Inflammatory macrophage treated with lipopolysaccharide for 4 hours (primary cell): ENCODE results near the gene ADGRB3.
"Not testable (repeated sequence)": the region's sequence is repeated elsewhere in the genome, so short reads cannot be mapped to it uniquely, and the experiment has no call there.

Experiments
- DNase-seq: peaks from one replicate; pipeline ENCODE4 v3.0.0-alpha.2; 2020

The ADGRB3 gene

DNA sequence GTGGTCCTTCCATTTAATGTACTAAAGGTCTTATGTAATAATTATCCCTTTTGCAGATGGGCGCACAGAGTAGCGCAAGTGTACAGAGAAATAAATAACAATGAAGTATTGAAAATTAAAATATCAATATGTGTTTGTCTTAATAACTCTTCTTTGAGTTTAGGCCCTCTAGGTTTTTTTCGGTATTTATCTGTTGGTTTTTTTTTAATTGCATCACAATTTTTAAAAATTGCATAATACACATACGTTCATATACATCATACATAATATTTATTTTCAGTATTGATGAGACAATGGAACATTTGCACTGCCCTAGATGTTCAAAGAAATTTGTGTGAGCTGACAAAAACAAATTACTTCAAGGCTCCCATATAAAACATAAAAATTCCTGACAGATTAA, 15.1 kb downstream of the ADGRB3 start:
- DNase-seq, result no peak

DNA sequence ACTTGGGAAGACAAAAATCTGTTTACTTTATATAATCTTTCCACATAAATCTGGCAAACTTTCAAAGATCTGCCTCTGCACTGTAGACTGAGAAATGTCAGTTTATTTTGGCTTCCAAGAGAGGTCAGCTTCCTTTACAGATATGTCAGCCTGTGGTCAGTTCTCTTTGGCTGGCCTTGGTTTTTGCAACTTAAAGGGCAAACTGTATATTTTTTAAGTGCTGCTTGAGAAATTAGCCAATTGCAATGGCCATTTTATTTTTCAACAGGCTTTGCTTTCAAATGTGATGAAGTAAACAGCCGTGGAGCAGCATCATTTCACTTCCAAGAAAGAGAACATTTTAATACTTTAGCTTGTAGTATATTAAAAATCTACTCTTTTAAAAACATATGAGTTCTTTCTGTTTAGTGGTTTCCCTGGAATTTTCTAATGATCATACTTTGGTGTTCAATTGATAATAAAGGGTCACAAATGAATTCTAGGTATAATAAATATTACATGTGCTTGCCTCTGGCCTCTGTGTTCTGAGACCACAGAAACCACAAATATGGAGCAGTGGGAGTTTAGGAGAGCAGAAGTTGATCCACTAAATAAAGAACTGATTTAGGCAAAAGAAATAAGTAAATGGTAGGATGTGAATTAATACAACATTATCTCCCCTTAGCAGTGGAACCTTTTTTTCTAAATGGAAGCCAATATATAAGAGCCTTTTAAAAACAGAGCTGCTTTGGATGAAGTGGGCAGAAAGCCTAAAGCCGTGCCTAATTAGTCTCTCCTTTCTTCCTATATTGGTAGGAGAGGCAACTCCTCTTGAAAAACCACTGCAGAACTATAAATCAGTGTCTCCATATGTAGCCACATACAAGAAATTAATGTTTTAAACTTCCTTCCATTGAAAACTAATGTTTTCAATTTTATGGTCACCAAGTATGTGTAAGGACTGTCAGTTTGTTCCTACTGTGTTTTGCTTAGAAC, 16.2 kb downstream of the ADGRB3 start:
- no peak for DNase-seq

DNA sequence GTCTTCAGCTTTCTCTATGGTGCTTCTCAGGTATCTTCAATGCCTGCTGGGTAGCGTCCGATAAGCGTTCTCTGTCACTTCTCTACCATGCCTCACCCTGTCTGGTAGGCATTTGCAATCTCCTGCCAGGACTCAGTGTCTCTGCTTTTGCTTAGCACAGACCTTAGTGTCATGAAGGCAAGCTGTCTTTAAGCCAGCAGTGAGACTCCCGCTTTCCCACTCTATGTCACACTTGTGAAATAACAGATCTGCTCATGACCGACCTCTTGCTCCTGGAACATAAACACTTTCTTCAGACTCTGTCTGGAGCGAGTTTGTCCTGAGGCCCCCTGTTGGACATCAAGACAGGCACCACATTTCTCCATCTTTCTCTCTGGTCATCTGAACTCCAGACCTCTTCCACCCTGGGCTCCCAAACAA, 17.0 kb downstream of the ADGRB3 start:
- no peak for DNase-seq

DNA sequence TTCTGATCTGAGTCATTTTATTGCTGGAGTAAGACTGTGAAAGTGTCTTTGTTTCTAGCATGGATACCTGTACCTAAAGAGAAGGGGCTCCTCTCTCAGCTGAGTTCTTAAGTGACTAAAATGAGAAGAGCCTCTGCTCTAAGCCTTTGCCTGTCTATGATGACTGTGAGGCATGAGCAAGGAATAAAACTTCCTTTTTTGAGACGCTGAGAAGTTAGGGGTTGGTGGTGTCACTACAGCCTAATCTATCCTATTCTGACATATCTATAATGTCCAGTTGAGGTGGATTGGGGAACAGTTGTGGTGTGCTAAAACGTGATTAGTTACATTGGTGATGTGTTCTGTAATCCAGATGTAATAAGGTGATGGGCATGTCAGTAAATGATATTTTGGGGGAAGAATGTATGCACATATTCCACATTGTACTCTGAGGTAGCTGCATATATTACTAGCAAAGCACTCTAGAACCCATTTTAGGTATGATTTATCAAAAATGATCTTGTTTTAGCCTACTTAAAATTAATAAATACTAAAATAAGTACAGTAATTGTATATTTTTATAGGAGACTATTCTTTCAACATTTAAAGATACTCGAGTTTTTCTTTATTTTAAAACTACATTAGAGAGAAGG, 18.1 kb downstream of the ADGRB3 start:
- peak; percentile 3 for DNase-seq

DNA sequence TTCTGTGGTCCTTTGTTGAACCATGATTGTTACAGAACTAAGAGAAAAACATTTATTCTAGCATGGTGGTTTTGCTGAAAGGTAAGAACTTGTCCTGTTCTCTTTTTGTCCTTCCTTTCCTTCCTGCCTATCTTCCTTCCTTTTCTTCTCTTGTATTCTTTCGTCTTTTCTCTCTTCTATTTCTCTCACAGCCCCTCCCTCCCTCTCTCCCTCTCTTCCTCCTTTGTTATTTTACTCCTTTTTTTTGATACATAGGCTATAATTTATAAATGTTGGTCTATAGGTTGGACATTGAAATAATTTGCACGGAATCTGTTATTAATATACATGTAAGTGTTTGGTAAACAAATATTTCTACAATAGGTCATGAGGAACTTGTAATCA, 18.6 kb downstream of the ADGRB3 start:
- DNase-seq, result no peak

DNA sequence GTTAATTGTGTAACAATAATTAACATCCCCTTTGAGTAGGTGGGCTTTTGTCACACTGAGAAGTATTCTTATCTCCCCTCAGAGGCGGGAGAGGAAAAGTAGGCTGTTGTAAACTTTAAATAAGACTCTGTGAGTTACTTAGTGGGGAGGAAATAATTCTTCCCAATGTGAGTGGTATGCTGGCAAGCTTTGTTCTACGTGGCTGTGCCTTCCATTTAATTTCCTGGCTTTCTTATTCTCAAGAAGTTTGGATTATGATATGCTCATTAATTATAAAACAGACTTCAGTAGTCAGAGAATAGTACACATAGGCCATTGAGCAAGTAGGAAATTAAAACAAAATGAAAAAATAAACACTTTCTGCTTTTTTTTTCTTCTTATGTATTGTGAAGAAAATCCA, 19.1 kb downstream of the ADGRB3 start:
- no peak for DNase-seq

DNA sequence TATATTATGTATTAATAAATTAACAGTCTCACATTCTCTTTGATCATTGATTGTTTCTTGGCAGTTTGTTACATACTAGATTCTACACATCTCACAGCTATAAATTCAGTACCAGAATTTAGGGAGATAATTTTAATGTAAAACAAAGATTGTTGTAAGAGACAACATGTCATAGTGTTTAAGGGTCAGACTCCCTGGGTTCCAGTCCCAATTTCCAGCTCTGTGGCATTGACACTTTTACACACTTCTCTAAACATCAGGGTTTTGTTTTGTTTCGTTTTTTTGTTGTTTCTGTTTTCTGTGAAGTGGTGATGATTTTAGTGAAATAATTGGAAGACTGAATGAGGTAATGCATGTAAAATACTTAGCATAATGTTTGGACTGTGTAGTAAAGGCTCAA, 19.9 kb downstream of the ADGRB3 start:
- no peak for DNase-seq

DNA sequence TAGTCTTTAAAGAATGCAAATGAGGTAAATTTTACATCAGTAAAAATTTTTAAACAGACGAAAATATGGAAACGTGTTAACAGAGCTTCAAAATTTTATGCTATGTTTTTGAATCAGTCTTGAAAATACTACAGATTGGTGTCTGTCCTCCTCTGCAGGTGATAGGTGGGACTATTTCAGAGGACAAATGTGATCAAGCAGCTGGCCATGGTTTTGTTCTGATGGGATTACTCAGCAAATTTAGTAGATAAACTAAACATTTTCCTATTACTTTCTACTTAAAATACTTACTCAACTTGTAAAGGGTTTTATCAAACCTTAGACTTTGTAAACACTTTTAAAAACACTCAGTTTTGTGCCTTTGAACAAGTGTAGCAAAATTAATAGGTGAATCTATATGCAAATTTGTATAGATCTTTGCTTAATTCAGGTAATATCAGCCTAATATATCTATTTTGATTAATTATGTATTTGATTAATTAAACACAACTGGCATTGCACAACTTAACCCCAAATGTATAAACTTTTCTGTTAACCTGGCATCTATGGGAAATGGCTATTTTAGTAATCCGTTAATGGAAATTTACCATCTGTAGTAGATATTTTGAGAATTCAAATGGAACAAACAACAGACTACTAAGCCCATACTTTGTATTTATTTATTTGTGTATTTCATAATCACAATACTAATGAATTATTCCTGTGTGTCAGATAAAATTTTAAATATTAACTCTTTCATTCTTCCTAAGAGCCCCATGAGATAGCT, 22.5 kb downstream of the ADGRB3 start:
- DNase-seq, result no peak

DNA sequence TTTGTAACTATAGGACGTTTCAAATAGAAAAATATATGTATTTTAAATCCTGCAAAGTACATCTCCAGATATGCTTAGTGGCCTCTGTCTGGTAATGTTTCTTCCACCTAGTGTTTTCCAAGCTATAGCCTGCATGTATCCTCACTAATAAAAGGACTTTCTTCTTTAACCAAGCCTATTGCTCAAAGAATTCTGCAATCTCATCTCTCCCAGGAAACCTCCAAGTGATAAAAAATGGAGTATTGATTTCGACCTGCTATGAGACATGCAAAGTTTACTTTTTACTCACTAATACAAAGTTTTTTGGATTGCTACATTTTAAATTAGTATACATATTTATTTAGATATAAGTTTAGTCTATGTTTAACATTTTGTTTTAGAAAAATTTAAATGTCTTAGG, 23.3 kb downstream of the ADGRB3 start:
- DNase-seq, result no peak

DNA sequence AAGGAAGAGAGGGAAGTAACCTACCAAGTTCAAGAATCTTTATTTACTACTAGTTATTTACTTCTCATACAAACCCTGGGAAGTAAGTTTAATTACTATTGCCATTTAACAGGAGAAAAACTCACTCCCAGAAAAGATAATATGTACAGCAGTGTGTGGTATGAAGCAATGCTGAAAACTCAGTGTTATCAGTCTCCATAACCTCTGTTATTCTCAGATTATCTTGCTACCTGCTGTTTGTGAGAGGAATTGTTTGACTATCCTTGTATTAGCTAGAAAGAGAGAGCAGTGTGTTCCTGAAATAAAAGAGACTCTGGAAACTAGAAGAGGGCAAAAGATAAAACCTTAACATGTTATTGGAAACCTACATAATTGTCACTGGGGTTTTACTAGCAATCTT, 38.2 kb downstream of the ADGRB3 start:
- no peak for DNase-seq

DNA sequence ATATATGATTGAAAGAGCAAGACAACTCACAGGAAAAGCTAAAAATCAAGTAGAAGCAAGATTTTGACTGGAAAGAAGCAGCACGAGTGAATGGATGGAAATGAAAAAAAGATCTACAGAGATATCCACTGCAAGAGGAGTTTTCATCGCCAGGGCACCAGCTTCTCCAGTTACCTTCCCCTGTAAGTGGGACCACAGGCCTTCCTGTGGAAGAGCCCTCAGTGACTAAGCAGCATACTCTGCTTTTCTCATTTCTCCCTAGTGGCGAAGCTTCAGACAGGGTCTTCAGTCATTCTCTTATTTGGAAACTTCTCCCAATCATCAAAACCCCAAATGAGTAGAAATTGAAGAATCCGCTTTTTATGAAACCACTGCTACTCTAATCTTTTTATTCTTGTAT, 40.5 kb downstream of the ADGRB3 start:
- DNase-seq, result no peak

DNA sequence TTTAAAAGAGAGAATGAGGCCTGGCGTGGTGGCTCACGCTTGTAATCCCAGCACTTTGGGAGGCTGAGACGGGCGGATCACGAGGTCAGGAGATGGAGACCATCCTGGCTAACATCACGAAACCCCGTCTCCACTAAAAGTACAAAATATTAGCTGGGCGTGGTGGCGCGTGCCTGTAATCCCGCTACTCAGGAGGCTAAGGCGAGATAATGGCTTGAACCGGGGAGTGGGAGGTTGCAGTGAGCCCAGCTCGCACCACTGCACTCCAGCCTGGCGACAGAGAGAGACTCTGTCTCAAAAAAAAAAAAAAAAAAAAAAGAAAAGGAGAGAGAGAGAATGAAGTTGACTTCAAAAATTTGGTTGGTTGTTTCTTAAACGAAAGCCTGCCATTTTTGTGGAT, 41.0 kb downstream of the ADGRB3 start:
- not testable (repeated sequence) for DNase-seq

DNA sequence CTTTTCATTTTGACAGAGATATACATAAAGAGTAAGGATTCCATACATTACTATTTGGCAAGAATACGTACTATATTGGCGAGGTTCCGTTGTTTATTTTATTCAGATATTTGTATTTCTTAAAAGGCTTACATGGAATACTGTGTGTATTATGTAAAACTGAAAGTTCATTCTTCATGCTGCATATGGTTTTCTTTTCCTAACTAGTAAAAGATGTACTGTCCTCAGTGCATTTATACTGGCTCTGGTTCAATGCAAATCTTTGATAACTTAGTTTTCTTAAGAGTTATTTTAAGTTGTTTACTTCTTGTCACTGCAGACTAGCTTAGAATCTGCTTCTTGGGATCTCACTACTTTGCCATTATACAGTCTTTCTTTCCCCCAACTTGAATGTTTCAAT, 42.0 kb downstream of the ADGRB3 start:
- no peak for DNase-seq

DNA sequence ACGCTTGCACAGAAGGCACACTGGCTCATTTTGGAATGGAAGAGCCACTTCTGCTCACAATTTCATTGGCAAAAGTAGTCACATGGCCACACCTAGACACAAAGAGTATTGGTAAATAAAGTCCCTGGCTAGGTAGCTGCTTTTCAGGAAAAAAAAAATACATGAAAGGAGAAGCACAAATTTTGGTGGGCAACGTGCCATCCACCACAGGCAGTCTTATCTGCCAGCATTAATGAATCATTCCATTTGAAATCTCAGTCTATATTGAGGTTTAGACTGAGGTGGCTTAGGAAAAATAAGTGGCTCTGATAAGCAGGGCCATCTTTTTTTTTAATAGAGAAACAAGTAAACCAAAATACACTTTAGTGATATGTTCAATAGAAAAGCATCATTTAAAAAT, 44.3 kb downstream of the ADGRB3 start:
- DNase-seq, result no peak

DNA sequence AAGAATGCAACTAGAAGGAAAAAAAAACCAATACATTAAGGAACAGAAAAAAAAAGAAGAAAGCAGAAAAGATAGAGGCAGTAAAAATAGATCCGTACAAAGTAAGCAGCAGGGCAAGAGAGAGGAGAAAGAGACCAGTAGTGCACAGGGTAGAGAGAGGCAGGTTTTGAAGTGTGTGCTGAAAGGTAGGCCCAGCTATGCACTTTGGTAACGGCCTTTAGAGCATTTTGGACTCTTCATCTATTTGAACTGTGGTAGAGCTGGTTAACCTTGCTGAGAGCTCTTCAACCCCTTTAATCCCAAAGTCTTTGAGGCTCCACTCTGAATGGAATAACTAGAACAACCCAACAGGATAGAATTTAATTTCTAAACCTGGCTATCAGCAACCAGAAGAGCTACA, 45.2 kb downstream of the ADGRB3 start:
- no peak for DNase-seq

DNA sequence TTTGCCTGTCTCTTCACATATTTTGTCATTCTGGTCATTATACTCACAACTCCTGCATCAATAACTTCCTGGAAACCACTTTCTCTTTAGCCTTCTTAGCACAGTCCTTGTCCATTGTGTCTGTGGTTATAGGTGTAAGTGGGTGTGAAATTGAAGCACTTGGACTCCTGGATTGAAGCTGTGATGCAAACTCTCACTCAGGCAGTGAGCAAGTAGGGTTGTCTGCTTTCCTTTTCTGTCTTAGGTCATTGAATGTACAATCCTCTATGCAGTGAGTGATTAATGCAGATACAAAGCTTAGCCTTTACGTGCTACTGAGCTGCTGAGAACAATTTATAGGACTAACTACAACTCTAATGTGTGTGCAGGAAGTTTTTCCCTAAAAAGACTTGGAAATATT, 54.8 kb downstream of the ADGRB3 start:
- DNase-seq, result no peak

DNA sequence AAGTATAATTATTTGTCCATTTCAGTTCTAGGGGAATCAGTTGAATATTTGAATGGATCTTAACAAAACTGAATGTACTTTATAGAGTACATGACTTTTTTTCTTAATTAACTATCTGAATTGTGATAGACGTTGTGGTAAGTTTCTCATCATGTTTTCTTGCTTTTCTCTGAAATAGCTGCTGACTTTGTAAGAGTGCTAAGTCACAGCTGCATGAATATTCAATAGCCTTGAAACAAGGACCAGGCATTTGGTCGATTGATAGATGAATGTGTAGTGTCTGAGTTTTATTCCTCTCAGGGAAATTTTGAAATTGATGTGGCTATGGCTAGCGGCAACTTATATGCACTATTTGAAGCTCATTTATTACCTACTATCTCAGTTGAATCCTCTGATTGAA, 56.0 kb downstream of the ADGRB3 start:
- no peak for DNase-seq

DNA sequence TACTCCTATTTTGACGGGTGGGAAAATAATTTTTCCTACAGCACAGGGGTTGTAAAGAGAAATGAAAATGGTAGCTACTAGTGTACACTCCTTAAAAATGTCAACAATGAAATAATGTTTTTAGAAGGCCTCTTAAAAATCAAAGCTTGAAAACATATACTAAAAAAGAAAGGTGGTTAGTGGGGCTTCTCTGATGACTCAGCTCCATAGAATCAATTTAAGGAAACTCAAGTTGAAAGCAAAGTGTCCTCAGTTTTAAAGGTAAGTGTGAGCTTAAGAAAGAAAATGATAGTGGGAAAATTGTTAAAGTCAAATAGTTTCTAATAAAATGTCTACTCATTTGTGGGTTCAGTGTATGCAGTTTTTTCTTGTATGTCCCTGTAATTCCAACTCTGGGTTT, 58.2 kb downstream of the ADGRB3 start:
- no peak for DNase-seq

DNA sequence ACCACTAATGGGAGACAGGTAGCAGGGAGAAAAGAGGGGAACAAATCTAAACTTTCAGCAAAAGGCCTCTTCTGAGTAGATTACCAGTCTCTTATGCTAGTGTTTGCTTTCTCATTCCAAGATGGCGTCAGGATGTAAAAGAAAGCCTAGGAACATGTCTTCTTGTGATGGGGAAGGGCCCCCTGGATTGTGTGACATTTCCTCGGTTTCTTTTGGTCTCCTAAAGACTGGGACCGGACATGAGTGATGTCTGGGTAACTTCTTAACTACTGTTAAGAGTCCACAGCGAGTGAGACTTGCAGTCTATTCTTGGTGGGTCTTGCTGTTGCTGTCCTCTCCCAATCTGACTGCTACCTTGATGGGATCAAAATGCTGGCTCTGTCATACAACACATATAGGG, 60.3 kb downstream of the ADGRB3 start:
- no peak for DNase-seq

DNA sequence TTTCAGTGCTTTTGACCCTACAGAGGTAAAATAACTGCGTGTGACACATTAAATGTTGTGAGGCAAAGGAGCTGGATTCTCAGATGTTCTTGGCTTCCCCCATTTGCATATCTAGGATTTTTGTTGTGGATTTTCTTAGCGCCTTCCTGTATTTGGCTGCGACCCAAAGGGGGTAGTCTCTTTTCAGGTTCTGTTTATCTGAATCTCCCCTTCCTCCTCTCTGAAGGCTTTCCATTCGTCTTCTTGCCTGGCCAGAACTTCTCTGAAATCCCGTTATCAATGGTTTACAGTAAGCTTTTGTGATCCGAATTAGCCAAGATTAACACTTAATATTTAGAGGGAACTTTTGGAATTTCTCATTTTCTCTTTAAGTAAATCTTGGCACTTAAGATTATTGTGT, 60.8 kb downstream of the ADGRB3 start:
- DNase-seq, result no peak

DNA sequence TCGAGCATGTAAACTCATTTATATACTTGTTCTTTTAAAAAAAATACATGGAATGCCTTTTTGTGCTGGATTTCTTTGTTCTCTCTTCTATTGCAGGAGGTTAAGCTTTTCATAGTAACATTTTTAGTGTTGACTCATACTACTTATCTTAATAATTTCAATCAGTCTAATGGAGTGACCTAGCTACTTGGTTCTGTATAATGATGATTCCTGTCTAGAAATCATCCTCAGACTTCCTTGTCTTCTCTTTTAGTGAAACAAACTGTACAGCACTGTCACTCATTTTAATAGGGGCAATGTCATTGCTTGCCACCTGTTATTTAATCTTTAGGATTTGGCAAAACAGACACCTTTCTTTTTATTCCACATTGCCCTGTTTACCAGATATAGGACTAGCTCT, 62.3 kb downstream of the ADGRB3 start:
- DNase-seq, result no peak

DNA sequence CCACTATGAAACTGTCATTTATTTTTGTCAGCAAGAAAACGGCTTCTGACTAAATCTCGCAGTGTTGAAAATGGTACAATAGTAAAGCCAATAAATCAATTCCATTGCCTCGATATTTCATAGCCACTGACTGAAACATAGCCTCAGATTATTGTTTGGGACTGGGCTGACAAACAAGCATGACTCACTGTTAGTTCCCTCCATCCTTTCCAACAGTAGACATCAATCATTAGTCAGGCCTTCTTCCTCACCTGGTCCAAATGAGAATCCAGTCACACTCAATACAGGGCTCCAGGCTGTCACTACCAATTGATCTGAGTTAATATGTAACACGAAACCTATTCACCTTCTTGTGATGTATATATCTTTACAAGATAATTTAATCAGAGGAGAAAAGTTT, 66.1 kb downstream of the ADGRB3 start:
- no peak for DNase-seq

DNA sequence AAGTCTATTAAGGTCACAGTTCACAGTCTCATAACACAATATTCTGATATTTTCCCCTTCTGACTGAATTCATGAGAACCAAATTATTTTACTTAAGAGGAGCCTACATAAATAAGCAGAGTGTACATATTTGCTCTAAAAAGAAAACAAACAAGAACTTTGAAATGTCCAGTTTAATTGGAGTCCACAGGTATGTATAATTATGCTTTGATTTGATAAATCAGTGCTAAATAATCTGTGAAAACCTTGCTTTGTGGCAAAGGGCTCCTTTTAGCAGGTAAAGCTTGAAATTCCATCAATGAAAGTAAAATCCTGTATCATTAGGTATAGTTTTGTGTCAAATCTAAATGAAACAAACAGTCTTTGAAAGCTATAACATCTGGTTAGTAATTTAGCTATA, 69.4 kb downstream of the ADGRB3 start:
- no peak for DNase-seq

DNA sequence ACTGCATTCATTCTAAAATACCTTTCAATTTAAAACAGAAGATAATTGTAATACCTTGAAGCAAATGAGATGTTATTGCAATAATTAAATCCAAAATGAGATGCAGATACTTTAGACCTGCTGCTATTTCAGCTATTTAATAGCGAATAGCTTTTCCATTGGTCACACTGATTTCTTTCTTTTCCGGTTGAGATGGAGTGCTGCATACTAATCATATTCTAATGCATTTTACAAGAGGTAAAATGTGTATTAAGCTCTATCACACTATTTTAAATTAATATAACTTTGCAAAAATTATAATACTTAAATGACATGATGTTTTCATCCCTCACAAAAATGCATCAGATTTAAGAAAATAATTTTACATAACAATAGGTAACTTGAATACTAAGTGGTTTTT, 74.0 kb downstream of the ADGRB3 start:
- DNase-seq, result no peak
